OCI-M2 (cell line): ENCODE data around the gene SERTAD1.

Source experiments
- DNase-seq: peaks from one replicate; lab custom pipeline; 2025; ENCODE audit not compliant: unreplicated experiment; lab: John Stamatoyannopoulos, UW

SERTAD1 gene

GRCh38 chr19:40380199-40381037 lies 45.4 kb downstream of the SERTAD1 start:
- DNase-seq = no peak

- DNase-seq = no peak
These were observed 46.2 kb downstream of the SERTAD1 start for GRCh38 chr19:40379446-40380198.

GRCh38 chr19:40378509-40378908 lies 47.3 kb downstream of the SERTAD1 start:
- DNase-seq = no peak

GRCh38 chr19:40377876-40378385 lies 47.9 kb downstream of the SERTAD1 start:
- DNase-seq = no peak

GRCh38 chr19:40376286-40376862 lies 49.4 kb downstream of the SERTAD1 start:
- no peak for DNase-seq

- DNase-seq = no peak
These were observed 51.7 kb downstream of the SERTAD1 start for GRCh38 chr19:40374084-40374483.

- no peak for DNase-seq
These were observed 54.0 kb downstream of the SERTAD1 start for GRCh38 chr19:40371802-40372122.
